NCI-H82 treated with DMSO at 0.1 percent for 48 hours (cell line): ENCODE measurements around the gene SLC24A3.

Source experiments
- DNase-seq: peaks from one replicate; lab custom pipeline; 2025; ENCODE audit not compliant: unreplicated experiment; lab: John Stamatoyannopoulos, UW

SLC24A3 gene

GRCh38 chr20:19336631-19337030 is 124.2 kb downstream of the SLC24A3 start:
- no peak for DNase-seq

DNA sequence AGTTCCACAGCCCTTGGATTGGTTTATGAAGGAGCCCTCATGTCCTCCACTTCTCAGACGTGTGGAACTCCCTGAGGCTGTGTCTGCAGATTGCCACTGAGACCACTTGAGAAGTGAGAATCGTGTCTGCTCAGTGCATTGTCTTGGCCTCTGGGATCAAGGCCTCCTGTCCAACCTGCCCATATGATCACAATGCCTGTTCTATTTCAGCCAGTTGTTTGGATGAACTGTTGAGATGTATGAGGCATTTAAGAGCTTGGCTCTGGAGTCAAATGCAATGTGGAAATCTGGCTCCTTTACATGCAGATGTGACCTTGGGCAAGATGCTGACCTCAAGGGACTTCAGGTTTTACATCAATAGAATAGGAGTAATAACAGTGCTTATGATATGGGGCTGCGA is 125.9 kb downstream of the SLC24A3 start:
- DNase-seq: no peak

GRCh38 chr20:19338960-19339359 is 126.5 kb downstream of the SLC24A3 start:
- DNase-seq: no peak

DNA sequence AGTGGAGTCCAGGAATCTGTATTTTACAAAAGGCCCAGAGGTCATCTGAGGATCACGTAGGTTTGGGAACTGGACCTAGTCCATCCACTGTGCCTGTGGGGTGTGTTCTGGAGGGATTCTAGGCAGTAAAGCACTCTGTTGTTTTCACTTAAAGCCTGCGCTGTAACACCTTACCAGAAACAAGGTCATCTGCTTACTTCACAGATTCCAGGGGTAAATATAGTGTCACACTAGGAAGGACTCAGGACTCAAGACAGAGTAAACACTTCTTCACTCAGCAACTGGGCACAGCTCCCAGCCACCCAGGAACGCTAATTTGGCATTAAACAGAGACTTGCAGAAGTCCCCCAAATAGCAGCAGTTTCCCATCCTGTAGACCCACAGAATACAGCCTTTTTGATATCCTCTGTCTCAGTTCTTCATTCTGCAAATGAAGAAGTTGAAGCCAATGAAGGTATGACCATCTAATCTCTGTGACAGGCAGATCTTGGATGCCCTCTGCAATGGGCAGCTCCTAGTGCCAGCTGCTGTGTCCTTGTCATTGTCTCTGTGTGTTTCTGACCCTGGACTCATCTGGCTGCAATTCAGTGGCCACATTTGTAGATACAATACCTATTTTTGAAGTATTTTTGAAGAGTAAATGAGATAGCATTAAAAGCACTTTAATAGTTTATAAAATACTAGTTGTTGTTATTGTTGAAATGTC is 129.1 kb downstream of the SLC24A3 start:
- DNase-seq: no peak

GRCh38 chr20:19344341-19344740 is 131.9 kb downstream of the SLC24A3 start:
- no peak for DNase-seq

- no peak for DNase-seq
Measured at GRCh38 chr20:19347943-19348456, 135.6 kb downstream of the SLC24A3 start.

DNA sequence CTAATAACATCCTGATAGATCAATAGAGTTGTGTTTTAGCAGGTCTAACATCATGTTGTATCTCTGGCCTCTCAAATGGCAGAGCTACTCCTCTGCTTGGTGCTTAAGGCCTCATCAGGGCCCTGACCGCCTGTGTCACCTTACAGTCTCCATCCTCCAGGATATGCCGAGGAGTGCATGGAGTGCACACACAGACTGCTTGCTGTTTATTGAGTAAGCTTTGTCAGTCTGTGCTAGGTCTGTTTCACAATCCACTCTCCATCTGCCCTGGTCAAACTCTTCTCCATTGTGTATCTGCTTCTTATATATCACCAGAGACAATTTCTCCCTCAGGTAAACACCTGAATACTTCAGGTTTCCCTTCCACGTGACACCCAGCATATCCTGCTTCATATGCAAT is 136.1 kb downstream of the SLC24A3 start:
- no peak for DNase-seq

DNA sequence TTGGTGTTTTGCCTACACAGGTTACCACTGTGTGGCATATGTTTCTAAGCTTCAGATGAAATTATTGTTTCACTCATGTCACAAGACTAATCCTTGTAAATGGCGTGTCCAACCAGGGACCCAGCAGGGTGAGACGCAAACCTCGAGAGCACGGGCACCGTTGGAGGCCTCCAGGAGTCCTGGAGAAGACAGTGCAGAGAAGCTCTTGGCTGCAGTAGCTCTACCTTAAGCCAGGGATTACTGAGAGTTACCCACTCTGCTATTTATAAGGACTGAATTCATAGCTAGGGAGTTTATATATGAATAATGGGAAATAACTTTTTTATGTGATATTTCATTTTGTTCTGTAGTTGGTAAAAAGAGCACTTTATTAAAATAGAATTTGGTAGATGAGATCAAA is 137.4 kb downstream of the SLC24A3 start:
- no peak for DNase-seq

DNA sequence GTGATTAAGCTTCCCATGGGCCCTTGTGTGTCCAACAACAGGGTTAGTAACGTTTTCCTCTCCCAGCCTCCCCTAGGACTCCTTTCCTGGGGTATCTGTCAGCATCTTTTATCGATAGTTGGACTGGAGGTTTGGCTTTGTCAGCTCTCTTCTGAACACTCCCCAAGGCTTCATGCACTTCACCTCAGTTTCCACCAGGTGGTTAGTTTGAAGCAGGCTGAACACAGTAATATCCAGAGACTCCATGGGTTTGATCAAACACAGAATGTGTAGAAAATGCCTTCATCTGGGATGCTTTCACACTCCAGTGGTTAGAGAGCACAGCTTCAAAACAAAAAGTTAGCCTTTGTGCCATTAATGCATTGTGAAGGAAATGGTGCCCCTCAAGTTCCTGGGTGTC is 139.1 kb downstream of the SLC24A3 start:
- no peak for DNase-seq

GRCh38 chr20:19354950-19355349 is 142.5 kb downstream of the SLC24A3 start:
- no peak for DNase-seq

DNA sequence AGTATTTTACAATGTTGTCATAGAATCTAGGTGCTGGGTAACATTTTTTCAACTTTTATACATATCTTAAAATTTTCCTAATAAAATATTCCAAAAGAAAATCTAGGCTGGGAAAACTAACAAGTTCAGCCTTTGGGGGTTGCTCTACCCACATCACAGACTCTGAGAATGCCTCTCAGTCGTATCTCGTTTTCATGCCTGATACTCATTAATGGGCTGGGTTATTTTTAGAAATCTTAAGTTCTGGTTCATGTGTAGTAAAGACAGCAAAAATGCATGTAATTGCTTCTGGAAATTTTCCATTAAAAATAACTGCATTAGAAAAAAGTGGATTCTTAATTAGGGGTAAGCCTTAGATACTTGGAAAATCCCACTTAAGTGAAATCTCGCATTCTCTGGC is 149.3 kb downstream of the SLC24A3 start:
- no peak for DNase-seq

- no peak for DNase-seq
Measured at GRCh38 chr20:19363476-19363875, 151.0 kb downstream of the SLC24A3 start.

DNA sequence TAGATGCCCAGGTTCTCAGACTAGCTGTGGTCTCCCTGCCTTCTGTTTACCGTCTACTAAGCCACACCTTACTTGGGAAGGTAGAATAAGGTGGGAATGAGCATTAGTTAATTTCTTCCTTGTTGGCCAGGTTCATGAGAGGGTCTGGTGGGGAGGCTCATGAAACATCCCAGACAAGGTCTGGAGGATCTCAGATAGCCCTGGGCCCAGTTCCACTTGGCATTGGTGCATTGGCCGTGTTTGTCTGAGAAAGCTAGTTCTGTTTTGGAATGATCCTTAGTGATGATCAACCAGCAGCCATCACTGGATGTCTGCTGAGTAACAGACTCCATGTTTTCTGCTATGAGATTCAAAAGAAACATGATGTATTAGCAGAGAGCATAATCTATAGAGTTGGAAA is 155.1 kb downstream of the SLC24A3 start:
- no peak for DNase-seq

- DNase-seq: no peak
Measured at GRCh38 chr20:19368351-19368750, 155.9 kb downstream of the SLC24A3 start.

DNA sequence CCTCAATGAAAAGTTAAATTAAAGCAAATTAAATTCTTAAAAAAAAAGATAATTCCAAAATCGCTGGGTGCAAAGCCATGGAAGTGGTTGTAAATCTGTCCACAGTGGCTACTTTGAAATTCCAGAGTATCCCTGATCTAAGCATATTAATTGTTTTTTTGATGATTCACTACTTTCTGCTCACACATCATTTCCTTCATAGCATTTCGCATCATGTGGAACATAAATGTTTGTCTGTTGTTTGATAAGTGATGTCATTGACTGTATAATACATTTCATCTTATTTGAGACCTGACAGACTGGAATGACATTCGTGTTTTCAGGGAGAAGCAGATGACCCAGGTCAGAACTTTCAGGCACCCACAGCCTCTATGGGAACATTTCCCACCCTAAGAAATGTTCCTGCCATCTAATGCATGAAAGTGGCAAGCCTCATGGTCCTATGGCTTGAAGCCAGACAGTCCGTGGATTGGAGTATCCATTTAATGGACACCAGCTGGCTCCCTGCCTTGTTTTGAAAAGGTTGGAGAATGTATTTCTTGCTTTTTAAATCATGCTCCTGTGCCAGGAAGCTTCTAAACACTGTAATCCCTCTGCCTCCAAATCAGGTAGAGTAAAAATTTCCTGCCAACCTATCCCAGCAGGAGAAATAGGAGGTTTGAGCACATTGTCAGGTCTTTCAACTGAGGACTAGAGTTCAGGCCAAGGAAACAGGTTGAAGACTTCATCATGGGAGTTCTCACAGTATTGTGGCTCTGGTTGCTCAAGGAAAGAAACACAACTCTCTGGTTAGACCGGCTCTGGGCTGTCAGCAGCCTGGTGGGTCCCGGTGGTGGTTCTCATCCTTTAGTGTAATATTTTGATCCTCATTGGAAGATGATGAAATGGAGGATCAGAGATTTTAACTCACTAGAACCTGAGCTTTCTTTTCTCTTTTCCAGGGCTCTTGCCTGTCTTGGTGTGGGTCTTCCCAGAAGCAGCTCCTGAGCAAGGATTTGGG is 157.9 kb downstream of the SLC24A3 start:
- DNase-seq: no peak

DNA sequence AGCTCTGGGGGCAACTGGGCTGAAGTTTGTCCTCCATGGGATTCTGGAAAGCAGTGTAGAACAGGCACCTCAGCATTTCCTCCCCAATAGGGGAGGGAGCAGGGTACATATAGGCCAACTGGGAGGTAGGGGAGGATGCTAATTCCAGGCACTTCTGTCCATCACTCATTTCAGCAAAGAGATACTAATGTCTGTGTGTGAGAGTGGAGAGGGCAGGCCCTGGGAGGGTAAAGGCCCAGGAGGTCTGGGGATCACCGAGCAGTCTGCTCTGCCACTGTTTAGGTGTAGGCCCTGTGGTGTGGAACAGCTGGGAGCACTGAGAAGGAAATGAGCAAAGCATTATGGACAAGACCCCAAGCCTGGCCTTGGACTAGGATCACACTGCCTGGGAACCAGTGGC is 158.7 kb downstream of the SLC24A3 start:
- DNase-seq: no peak

GRCh38 chr20:19374216-19374615 is 161.8 kb downstream of the SLC24A3 start:
- no peak for DNase-seq

- no peak for DNase-seq
Measured at GRCh38 chr20:19375395-19375794, 163.0 kb downstream of the SLC24A3 start.

- no peak for DNase-seq
Measured at GRCh38 chr20:19375801-19376200, 163.4 kb downstream of the SLC24A3 start.

- DNase-seq: no peak
Measured at GRCh38 chr20:19376451-19377229, 164.2 kb downstream of the SLC24A3 start.

GRCh38 chr20:19378058-19378457 is 165.6 kb downstream of the SLC24A3 start:
- DNase-seq: no peak
